IgD-negative memory B cell (primary cell): ENCODE data around the gene TEKTIP1. TPM values are rescaled to one million over a fixed set of nuclear protein-coding genes. Genes with fewer than 3 reads are reported as not detected.

ENCODE experiments used
- H3K27ac Mint-ChIP-seq, 3 donors: one replicate each; pipeline ENCODE4 v1.8.0; 2020 to 2022; ENCODE audit warnings: mild to moderate bottlenecking in 3 of 3, mixed read lengths in 3 of 3, moderate library complexity in 1 of 3
- H3K27me3 Mint-ChIP-seq: one replicate; pipeline ENCODE4 v1.8.0; 2021; ENCODE audit warnings: mixed read lengths
- H3K36me3 Mint-ChIP-seq: one replicate; pipeline ENCODE4 v1.8.0; 2020; ENCODE audit warnings: mild to moderate bottlenecking, mixed read lengths
- H3K4me1 Mint-ChIP-seq, 3 donors: one replicate each; pipeline ENCODE4 v1.8.0; 2020 to 2022; ENCODE audit warnings: mixed read lengths in 3 of 3, mild to moderate bottlenecking in 1 of 3
- H3K4me3 Mint-ChIP-seq, 4 donors: one replicate each; pipeline ENCODE4 v1.8.0; 2020 to 2022; ENCODE audit warnings: mild to moderate bottlenecking in 4 of 4, mixed read lengths in 4 of 4, moderate library complexity in 3 of 4
- H3K9me3 Mint-ChIP-seq, 3 donors: one replicate each; pipeline ENCODE4 v1.8.0; 2020 to 2021; ENCODE audit warnings: mixed read lengths in 3 of 3, mild to moderate bottlenecking in 1 of 3
- polyA plus RNA-seq: library from polyadenylated mRNA; unstranded; fragments of 300-500 nt; fragmentation: Illumina TruSeq; gene quantifications from one replicate; pipeline ENCODE4 v1.2.3, GENCODE V29; 2021

The TEKTIP1 gene
- polyA plus RNA-seq, 1 donor from 2014 or later: not detected

DNA sequence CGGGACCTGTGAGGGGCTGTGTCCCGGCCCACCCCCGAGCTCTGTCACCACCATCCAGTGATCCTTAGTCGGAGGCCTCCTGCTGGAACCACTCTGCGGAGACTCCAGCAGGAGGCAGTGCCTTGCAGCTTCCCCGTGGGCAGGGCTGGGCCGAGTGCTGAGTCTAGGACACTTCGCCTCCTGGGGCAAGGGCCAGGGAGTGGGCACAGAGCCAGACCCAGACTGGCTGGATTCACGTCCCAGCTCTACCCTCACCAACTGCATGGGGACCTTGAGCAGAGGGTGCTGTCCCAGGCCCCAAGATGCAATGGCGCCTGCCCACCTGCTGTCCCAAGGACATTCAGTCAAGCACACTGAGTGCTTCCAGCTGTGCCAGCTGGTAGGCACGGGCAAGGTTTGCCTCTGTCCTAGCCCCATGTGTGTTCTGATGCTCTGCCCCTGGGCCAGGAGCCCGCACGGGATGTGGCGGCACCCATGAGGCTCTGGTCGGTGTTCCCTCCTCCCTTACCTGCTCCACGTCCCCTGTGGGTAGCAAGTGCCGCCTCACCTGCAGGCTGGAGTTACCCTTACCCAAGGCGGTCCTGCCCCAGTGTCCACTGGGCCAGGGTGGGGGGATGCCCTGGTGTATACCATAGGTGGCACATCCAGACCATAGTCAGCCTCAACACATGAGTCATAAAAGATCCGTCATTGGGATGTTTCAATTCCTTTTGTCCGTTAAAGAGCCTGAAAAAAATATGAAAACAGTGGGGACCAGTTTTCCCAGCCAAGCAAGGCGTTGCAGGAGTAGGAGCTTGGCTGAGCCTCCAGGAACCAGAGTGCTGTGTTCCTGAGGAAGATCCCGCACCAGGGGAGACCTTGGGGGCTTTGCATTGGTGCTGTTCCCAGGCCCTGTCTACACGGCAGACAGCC is 25.5 kb upstream of the TEKTIP1 start:
- peak overlapping the region in 2 of 4 donors; percentile 17 to 53 for H3K4me3 Mint-ChIP-seq

DNA sequence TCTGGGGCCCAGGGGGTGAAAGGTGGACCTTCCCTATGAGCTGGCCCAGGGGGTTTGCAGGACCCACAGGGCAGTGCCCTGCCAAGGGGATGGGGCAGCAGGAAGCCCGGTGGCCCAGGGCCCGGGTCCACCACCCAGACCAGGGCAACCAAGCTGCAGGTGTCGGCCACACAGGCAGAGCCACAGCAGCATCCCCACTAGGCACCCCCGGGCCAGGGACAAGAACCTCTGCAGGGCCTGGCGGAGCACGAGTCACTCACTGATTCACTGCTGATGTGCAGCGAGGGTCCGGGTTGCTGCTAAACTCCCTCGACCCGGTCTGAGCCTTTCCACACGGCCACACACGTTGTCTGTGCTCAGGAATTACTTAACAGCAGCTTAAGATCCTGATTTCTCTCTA is 24.0 kb upstream of the TEKTIP1 start:
- H3K4me1 Mint-ChIP-seq: peaks cover 10 to 32% (median 24%) of the 10 kb centered on the region in 3 donors
- peak overlapping the region in 1 of 3 donors; percentile 71 for H3K27ac Mint-ChIP-seq
- no peaks in the 10 kb centered on the region for H3K36me3 Mint-ChIP-seq
- H3K4me3 Mint-ChIP-seq: no peak overlapping the region
- no peaks in the 10 kb centered on the region for H3K9me3 Mint-ChIP-seq
- no peaks in the 10 kb centered on the region for H3K27me3 Mint-ChIP-seq

More for the DNA sequence above, 25.5 kb upstream of the TEKTIP1 start:
- Mint-ChIP-seq H3K4me1 (peaks cover 18 to 39% (median 23%) of the 10 kb centered on the region in 3 donors), H3K36me3 (no peaks in the 10 kb centered on the region), H3K27me3 (no peaks in the 10 kb centered on the region), H3K27ac (peak overlapping the region in 1 of 3 donors; percentile 48), H3K9me3 (no peaks in the 10 kb centered on the region)

DNA sequence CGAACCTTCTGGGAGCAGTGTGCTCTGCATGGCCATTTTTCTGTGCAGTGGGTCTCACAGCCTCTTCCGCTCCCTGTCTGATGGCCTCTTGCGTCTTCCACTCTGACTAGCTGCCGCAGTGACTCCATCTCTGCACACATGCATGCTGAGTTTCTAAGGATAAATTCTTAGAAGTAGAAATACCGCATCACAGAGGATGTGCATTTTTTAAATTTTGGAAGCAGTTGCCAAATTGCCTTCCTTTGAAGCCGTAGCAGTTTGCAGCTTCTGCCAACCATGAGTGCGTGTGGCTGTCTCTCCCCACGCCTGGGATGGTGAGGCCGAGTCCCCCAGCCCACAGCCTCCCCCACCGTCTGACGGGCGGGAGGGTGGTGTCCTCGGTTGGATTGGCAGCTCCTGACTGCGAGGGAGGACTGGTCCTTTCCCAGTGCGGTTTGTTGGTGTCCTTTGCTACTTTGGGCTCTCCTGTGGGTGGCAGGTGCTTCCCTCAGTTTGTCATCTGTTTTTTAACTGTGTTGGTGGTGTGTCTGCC is 23.0 kb upstream of the TEKTIP1 start:
- peaks cover 10 to 31% (median 21%) of the 10 kb centered on the region in 3 donors for H3K4me1 Mint-ChIP-seq

DNA sequence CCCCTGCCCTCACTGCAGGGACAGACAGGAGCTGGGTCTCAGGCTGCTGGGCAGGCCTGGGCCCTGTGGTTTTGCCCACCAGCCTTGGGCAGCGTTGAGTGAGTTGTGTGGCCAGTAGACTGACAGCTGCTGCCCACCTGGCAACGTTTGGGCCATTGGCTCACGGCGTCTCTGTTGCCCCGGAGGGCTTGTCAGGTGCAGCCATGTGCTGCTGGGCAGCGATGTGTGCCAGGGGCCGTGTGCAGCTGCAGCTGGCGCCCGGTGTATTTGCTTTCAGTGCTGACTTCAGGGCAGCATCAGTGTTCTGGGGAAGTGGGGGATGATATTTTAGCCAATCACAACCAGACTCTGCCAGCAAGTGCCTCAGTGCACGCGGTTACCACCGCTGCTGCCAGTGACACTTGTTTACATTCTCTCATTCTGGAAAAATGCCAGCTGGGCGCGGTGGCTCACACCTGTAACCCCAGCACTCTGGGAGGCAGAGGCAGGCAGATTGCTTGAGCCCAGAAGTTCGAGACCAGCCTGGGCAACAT is 22.2 kb upstream of the TEKTIP1 start:
- H3K4me3 Mint-ChIP-seq: peak overlapping the region in 3 of 4 donors; percentile 49 to 83 (median 69)
- no peaks in the 10 kb centered on the region for H3K9me3 Mint-ChIP-seq

More for the DNA sequence above, 23.0 kb upstream of the TEKTIP1 start:
- H3K27ac Mint-ChIP-seq: peak overlapping the region in 2 of 3 donors; percentile 88 to 99
- H3K27me3 Mint-ChIP-seq: no peaks in the 10 kb centered on the region
- H3K4me3 Mint-ChIP-seq: peak overlapping the region in 2 of 4 donors; percentile 69 to 70
- peaks cover 2% of the 10 kb centered on the region for H3K36me3 Mint-ChIP-seq
- H3K9me3 Mint-ChIP-seq: no peaks in the 10 kb centered on the region

DNA sequence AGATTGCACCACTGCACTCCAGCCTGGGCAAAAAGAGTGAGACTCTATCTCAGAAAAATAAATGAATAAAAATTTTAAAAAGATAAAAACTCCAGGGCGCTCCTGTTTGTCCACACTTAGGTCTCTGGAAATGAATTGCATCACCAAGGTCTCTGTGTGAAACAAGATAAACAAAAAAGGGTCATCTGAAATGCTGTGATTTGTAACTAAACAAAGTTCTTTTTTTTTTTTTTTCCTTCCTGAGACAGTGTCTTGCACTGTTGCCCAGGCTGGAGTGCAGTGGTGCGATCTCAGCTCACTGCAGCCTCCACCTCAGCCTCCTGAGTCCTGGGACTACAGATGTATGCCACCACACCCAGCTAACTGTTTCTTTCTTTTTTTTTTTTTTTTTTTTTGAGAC is 21.3 kb upstream of the TEKTIP1 start:
- Mint-ChIP-seq H3K4me1 (peaks cover 10 to 31% (median 27%) of the 10 kb centered on the region in 3 donors), H3K4me3 (peak overlapping the region in 1 of 4 donors; percentile 45), H3K36me3 (peaks cover 3% of the 10 kb centered on the region), H3K27ac (peak overlapping the region in 2 of 3 donors; percentile 53 to 99), H3K27me3 (no peaks in the 10 kb centered on the region), H3K9me3 (no peaks in the 10 kb centered on the region)

More for the DNA sequence above, 22.2 kb upstream of the TEKTIP1 start:
- peaks cover 10 to 34% (median 24%) of the 10 kb centered on the region in 3 donors for H3K4me1 Mint-ChIP-seq
- peak overlapping the region; percentile 95 to 99 (median 96) for H3K27ac Mint-ChIP-seq
- peaks cover 3% of the 10 kb centered on the region for H3K36me3 Mint-ChIP-seq
- no peaks in the 10 kb centered on the region for H3K27me3 Mint-ChIP-seq

DNA sequence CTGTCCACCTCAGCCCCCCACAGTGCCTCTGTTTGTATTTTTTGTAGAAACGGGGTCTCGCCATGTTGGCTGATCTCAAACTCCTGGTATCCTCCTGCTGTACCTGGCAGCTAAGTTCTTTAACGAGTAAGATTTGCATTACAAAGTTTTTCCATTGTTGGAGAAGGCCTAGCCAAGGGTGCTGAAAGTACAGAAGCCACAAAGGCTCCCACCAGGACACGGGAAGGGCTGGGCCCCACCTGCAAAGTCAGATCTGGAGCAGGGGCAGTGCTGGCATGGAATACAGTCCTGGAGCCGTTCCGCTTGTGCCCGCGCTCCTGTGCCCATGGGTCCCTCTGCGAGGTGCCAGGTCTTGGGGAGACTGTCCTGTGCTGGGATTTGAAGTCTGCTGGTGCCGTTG is 20.7 kb upstream of the TEKTIP1 start:
- Mint-ChIP-seq H3K9me3 (no peaks in the 10 kb centered on the region), H3K4me3 (peak overlapping the region in 2 of 4 donors; percentile 17), H3K27ac (peak overlapping the region in 2 of 3 donors; percentile 82 to 99), H3K36me3 (peaks cover 3% of the 10 kb centered on the region), H3K4me1 (peaks cover 10 to 31% (median 27%) of the 10 kb centered on the region in 3 donors), H3K27me3 (no peaks in the 10 kb centered on the region)

DNA sequence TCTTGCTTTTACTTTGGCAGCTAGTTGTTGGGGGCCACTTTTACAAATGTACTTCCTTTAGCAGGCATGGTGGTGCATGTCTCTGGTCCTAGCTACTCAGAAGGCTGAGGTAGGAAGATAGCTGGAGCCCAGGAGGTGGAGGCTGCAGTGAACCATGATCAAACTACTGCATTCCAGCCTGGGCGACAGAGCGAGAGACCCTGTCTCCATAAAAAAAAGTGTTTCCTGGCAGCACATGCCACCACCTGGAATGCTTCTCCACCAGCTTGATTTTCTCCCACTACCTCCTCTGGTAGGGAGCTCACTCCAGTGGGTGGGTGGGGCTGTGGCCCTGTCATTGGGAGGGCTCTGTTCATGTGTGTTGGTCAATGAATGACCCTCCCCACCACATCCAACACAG is 20.3 kb upstream of the TEKTIP1 start:
- Mint-ChIP-seq H3K9me3 (no peaks in the 10 kb centered on the region), H3K4me1 (peaks cover 10 to 30% (median 25%) of the 10 kb centered on the region in 3 donors), H3K4me3 (peak overlapping the region in 2 of 4 donors; percentile 17), H3K27ac (peak overlapping the region in 2 of 3 donors; percentile 82 to 99), H3K27me3 (no peaks in the 10 kb centered on the region), H3K36me3 (peaks cover 3% of the 10 kb centered on the region)

DNA sequence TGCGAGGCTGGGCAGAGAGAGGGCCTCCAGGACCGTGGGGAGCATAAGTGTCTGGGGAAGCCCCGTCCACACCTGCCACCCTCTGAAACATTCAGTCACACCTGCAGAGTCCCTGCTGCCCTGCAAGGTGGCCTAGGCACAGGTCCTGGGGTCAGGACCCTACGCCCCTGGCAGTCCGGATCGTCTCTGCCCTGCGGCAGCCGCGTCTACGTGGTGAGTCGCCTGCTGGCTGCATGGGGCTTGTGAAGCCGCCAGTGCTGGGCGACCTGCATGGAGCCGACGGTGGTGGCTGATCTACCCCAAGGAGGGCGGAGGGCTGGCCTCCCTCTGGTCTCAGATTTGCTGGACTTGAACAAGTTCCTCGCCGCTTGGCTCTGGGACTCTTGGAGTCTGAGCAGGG is 19.8 kb upstream of the TEKTIP1 start:
- no peaks in the 10 kb centered on the region for H3K27me3 Mint-ChIP-seq
- H3K4me1 Mint-ChIP-seq: peaks cover 10 to 28% (median 24%) of the 10 kb centered on the region in 3 donors
- H3K27ac Mint-ChIP-seq: peak overlapping the region in 2 of 3 donors; percentile 71 to 82
- H3K36me3 Mint-ChIP-seq: peaks cover 3% of the 10 kb centered on the region
- no peaks in the 10 kb centered on the region for H3K9me3 Mint-ChIP-seq
- H3K4me3 Mint-ChIP-seq: no peak overlapping the region

DNA sequence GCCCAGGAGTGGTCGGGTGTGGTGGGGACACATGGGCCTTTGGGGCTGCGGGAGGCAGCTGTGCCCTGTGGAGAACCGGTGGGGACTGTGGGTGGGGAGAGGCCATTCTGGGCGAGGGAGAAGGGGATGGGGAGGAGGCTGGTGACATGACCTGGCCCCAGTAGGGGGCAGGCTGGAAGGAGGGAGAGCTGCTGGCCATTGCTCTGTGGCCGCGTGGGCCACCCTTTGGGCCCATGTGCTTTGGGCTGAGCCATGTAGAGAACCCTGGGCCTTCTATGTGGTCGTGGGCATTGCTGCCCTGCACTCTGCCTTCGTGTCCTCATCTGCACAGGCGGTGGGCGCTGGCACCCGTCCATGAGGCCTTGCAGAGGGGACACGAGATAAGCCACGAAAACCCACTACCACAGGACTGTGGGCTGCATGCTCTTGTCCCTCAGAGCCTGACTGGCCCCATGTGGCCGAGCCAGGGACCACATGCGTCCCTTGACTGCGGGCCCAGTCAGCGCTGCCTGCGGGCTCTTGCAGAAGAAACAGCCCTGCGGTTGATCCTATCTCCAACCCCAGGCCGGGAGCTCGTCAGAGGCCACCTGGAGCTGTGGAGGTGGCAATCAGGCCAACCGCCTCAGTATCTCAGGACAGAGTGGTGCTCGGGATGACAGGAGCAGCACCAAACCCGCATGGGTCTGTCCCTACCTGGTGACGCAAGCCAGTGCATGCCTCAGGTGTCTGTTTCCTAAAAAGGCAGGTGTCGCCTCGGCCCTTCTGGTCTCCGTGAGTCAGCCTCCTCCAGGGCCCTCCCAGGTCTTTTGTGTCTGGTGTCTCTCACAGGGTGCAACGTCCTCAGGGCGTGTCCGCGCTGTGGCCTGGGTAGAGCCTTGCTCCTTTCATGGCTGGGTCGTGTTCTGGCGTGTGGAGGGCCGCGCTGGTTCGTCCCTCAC is 18.5 kb upstream of the TEKTIP1 start:
- no peaks in the 10 kb centered on the region for H3K27me3 Mint-ChIP-seq
- H3K4me1 Mint-ChIP-seq: peaks cover 10 to 24% (median 22%) of the 10 kb centered on the region in 3 donors
- no peaks in the 10 kb centered on the region for H3K9me3 Mint-ChIP-seq
- no peak overlapping the region for H3K27ac Mint-ChIP-seq
- no peak overlapping the region for H3K4me3 Mint-ChIP-seq
- H3K36me3 Mint-ChIP-seq: peaks cover 6% of the 10 kb centered on the region

DNA sequence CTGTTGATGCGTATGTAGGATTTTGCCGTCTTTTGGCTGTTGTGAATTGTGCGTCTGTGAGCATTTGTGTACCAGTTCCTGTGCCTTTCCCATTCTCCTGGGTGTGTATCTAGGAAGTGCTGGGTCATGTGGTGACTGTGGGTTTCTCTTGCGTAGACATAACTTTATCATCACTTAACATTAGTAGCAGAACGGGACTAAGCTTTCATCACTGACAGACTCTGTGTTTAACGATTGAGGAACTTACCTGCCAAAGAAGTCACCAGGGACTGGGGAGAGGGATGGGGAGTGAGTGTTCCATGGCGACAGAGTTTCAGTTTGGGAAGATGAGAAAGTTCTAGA is 17.9 kb upstream of the TEKTIP1 start:
- H3K4me3 Mint-ChIP-seq: no peak overlapping the region
- peaks cover 6% of the 10 kb centered on the region for H3K36me3 Mint-ChIP-seq
- no peaks in the 10 kb centered on the region for H3K9me3 Mint-ChIP-seq
- H3K27ac Mint-ChIP-seq: no peak overlapping the region
- no peaks in the 10 kb centered on the region for H3K27me3 Mint-ChIP-seq
- H3K4me1 Mint-ChIP-seq: peaks cover 10 to 20% (median 19%) of the 10 kb centered on the region in 3 donors

DNA sequence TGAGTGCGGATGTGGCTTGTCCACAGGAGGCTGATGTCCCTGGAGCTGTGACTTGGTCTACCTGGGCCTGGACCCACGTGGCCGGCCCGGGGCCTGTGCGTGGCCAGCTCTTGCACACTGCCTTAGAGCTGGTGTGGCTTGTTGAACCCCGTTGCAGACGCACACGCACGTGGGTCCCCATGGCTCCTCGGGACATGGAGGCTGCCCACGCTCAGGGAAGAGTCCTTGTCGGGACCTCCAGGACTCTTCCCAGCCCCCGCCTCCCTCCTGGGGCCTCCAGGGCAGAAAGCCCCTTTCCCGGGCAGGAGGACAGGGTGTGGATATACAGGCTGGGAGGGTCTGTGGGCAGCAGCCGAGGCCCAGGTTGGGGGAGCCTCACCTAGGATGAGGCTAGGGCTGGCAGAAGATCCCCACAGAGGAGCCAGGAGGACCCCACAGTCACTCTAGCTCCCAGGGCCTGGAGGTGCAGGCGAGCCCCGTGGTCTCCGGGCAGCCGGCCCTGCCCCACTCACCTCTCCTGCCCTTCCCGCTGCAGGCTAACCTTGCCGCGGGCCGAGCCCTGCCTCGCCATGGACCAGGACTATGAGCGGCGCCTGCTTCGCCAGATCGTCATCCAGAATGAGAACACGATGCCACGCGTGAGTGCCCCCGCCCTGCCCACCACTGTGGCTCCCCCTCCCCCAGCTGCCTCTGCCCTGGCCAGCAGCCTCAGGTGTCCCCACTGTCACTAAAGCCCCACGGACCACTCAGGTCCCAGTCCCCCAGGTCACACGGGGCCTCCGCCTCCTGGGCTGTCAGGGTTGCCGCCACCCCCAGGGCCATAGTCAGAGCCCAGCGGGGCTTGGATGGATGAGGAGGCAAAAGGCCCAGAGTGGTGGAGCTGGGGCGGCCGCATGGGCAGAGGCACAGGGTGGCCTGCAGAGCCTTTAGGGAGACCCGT is 16.3 kb upstream of the TEKTIP1 start:
- H3K27ac Mint-ChIP-seq: no peak overlapping the region
- H3K9me3 Mint-ChIP-seq: no peaks in the 10 kb centered on the region
- no peak overlapping the region for H3K4me3 Mint-ChIP-seq
- H3K36me3 Mint-ChIP-seq: peaks cover 6% of the 10 kb centered on the region
- no peaks in the 10 kb centered on the region for H3K27me3 Mint-ChIP-seq
- H3K4me1 Mint-ChIP-seq: peaks cover 0 to 10% (median 9%) of the 10 kb centered on the region in 3 donors

DNA sequence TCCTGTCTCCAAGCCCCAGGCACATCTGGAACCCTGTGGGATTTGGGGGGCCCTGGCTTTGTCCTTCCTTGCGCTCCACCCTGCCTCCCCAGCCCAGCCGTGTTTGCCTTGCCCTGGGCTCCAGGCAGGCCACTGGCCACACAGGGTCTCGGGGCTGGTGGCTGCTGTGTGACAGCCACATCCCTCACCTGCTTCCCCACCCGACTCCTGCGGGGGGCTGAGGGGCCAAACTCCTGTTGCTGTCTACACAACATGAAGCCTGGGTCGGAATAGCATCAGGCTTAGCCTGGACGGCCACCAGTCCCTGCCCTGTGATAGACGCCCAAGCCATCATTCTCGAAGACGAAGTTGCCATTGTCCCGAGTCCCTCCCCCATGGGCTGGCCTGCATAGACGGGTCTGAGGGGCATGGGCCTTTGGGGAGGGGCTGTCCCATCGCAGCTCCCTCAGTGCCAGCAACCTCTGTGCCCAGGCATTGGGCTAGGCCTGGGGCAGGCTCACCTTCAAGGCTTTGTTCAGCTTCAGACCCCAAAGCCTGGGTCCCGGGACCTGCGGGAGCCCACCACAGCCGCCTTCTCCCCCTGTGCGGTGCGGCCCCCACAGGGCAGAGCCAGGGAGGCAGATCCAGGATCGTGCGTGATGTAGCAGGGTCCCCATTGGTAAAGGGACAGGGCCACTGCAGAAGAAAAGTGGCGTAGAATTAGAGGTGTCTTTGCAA is 15.5 kb upstream of the TEKTIP1 start:
- H3K27ac Mint-ChIP-seq: no peak overlapping the region
- H3K27me3 Mint-ChIP-seq: no peaks in the 10 kb centered on the region
- no peak overlapping the region for H3K4me3 Mint-ChIP-seq
- H3K9me3 Mint-ChIP-seq: no peaks in the 10 kb centered on the region
- peaks cover 0 to 7% (median 6%) of the 10 kb centered on the region in 3 donors for H3K4me1 Mint-ChIP-seq
- H3K36me3 Mint-ChIP-seq: peaks cover 6% of the 10 kb centered on the region
